Prostate gland (tissue), 2 donors: Measurements from ENCODE around the gene TDRD1.

Experiments
- CTCF ChIP-seq, 4 experiments: fragments of 200-600 bp in 2 of 4; fragments of 450-650 bp in 2 of 4; sonication (generic) in 2 of 4; IDR thresholded peaks; 1 replicate in 3 of 4; 2 replicates in 1 of 4; pipeline ENCODE4 v1.5.1; 2016 to 2019; ENCODE audit warnings: antibody characterized with exemption in 4 of 4, mild to moderate bottlenecking in 2 of 4, moderate library complexity in 2 of 4
- POLR2A ChIP-seq: fragments of 450-650 bp; IDR thresholded peaks from one replicate; pipeline ENCODE4 v1.6.1; 2016; ENCODE audit warnings: antibody characterized with exemption, mild to moderate bottlenecking

GRCh38 chr10:114183563-114183962 lies 4.4 kb downstream of the TDRD1 start:
- TF ChIP-seq CTCF (IDR thresholded peaks at IDR 0.05): no peak
- TF ChIP-seq POLR2A: no peak
